ENCODE results near the gene EIF3L. TPM values are rescaled to one million over a fixed set of nuclear protein-coding genes. Genes with fewer than 3 reads are reported as not detected.

The EIF3L gene
- total and polyA plus RNA-seq, 10 of the 15 experiments (the other 5 are each of a cell fraction or from before 2014, with no cell fraction given) = 294 to 1,037 (median 618) TPM

GRCh38 chr22:37905534-37906363 lies 56.5 kb downstream of the EIF3L start, which contains the start of gene MICALL1 (continued):
- TF ChIP-seq MAX (IDR thresholded peaks at IDR 0.05; ENCODE audit: low read depth, low read length) = no peak
- TF ChIP-seq KLF5 (IDR thresholded peaks at IDR 0.05; ENCODE audit: partially characterized antibody) = no peak
- TF ChIP-seq BRCA1 (IDR thresholded peaks at IDR 0.05; ENCODE audit: low read depth, low read length) = no peak
- peak; percentile 28; the same call in 1 of the 2 replicates for TF ChIP-seq RUNX3 (IDR thresholded peaks at IDR 0.05; ENCODE audit: low read length)
- peak; percentile 65; the same call in 1 of the 2 replicates for TF ChIP-seq MXI1 (IDR thresholded peaks at IDR 0.05; ENCODE audit: low read depth, low read length)
- no peak for TF ChIP-seq FOXM1 (IDR thresholded peaks at IDR 0.05; ENCODE audit: low read depth, low read length)
- no peak for TF ChIP-seq PKNOX1 (IDR thresholded peaks at IDR 0.05)
- no peak for TF ChIP-seq WRNIP1 (IDR thresholded peaks at IDR 0.05; ENCODE audit: borderline replicate concordance, low read depth, low read length)
- peak in 1 of 2 experiments; percentile 67; a peak in 1 of 3 replicates for TF ChIP-seq EGR1 (IDR thresholded peaks at IDR 0.05; ENCODE audit: borderline replicate concordance in 1 of 2, low read depth in 2 of 2, low read length in 2 of 2)
- TF ChIP-seq RAD21 (IDR thresholded peaks at IDR 0.05; ENCODE audit: insufficient read depth, low read depth, low read length) = peak; percentile 36; the same call in 1 of the 2 replicates
- no peak for TF ChIP-seq SMAD5 (IDR thresholded peaks at IDR 0.05; ENCODE audit: low read depth)
- TF ChIP-seq HCFC1 (IDR thresholded peaks at IDR 0.05; ENCODE audit: low read length) = 0 out of 2 replicates have a peak, but pooled peaks have one; percentile 14
- no peak for TF ChIP-seq ATF2 (IDR thresholded peaks at IDR 0.05; ENCODE audit: low read length)
- no peak for TF ChIP-seq NR2C1 (IDR thresholded peaks at IDR 0.05)
- peak; percentile 29; the same call in 1 of the 2 replicates for TF ChIP-seq TAF1 (IDR thresholded peaks at IDR 0.05; ENCODE audit: borderline replicate concordance, low read depth, low read length)
- no peak for TF ChIP-seq RAD51 (IDR thresholded peaks at IDR 0.05)
- no peak for TF ChIP-seq ASH2L (IDR thresholded peaks at IDR 0.05; ENCODE audit: borderline replicate concordance, low read depth)
- TF ChIP-seq LARP7 (IDR thresholded peaks at IDR 0.05) = peak; percentile 67; the same call in 1 of the 2 replicates
- no peak for TF ChIP-seq CEBPZ (IDR thresholded peaks at IDR 0.05; ENCODE audit: low read depth, low read length)
- no peak for TF ChIP-seq STAT3 (IDR thresholded peaks at IDR 0.05; ENCODE audit: low read depth, low read length)
